ENCODE results near the gene NUTF2. TPM values are rescaled to one million over a fixed set of nuclear protein-coding genes. Genes with fewer than 3 reads are reported as not detected.

NUTF2 gene
- total and polyA plus RNA-seq, 2 donors (not counting 1 experiment from before 2014, with no cell fraction given), result 50.1 to 87.3 TPM

- Mint-ChIP-seq H3K9me3 (ENCODE audit: insufficient read depth) (no peaks in the 10 kb centered on the region), H3K4me1 (peaks cover 16% of the 10 kb centered on the region), H3K4me3 (peak overlapping the region; percentile 89), H3K27me3 (no peaks in the 10 kb centered on the region), H3K27ac (peak overlapping the region; percentile 83)
- H3K9ac ChIP-seq (ENCODE audit: low read length), result peak overlapping the region; percentile 83
- H3K4me1 ChIP-seq (ENCODE audit: control insufficient read depth in 2 of 2, insufficient read depth in 2 of 2, low read length in 2 of 2), result peaks cover 12 to 16% of the 10 kb centered on the region in 2 donors
- peaks cover 16% of the 10 kb centered on the region for H3K79me2 ChIP-seq (ENCODE audit: control insufficient read depth, insufficient read depth, low read length)
- intact Hi-C loops (cut with micrococcal nuclease), result loop anchor here (1.0 to 5.0 kb wide), 6 partner anchors 9 to 404 kb away; partner anchors contain the start of genes EDC4, ESRP2, NUTF2 and RANBP10
- H3K9me3 ChIP-seq (ENCODE audit: control extremely low read depth in 1 of 3, control insufficient read depth in 2 of 3, insufficient read depth in 1 of 3, low read length in 2 of 3), result no peaks in the 10 kb centered on the region
- H3K4me3 ChIP-seq (ENCODE audit: control extremely low read depth in 1 of 5, extremely low read depth in 1 of 5, insufficient read depth in 1 of 5, low read depth in 2 of 5, low read length in 4 of 5), result peak overlapping the region; percentile 47 to 76 (median 75)
- H4K20me1 ChIP-seq (ENCODE audit: control insufficient read depth, insufficient read depth, low read length, poor library complexity, severe bottlenecking), result no peaks in the 10 kb centered on the region
- CTCF ChIA-PET, result interaction anchor here (0.9 to 4.1 kb wide), 7 partner anchors 11 to 207 kb away, joined by 3 to 28 read pairs (median 4); no protein-coding TSS in a partner anchor
- peak overlapping the region in 1 of 2 donors; percentile 64 for H3K27ac ChIP-seq (ENCODE audit: low read length in 2 of 2)
- TF ChIP-seq CTCF (IDR thresholded peaks at IDR 0.05) (no peak), EZH2 (IDR thresholded peaks at IDR 0.05; ENCODE audit: borderline replicate concordance, insufficient read depth, low read depth, low read length, poor library complexity, severe bottlenecking) (no peak)
- ATAC-seq (ENCODE audit: low read depth), result peak; percentile 100
- peak; percentile 92 for DNase-seq
- POLR2A ChIA-PET, result interaction anchor here (0.6 to 1.0 kb wide), 7 partner anchors 9 to 391 kb away, joined by 3 to 8 read pairs (median 3); no protein-coding TSS in a partner anchor
- H2AFZ ChIP-seq (ENCODE audit: insufficient read depth, low read depth, low read length, poor library complexity, severe bottlenecking), result peak overlapping the region; percentile 90
- peaks cover 0 to 23% of the 10 kb centered on the region in 2 experiments for H3K36me3 ChIP-seq (replicated peaks in 1 of 2; ENCODE audit: control extremely low read depth in 1 of 2, control insufficient read depth in 1 of 2, extremely low read depth in 1 of 2, insufficient read depth in 2 of 2, low read length in 1 of 2)
- WGBS (ENCODE audit: insufficient coverage), result 0% methylated on average over 48 of the region's 49 CpGs
- H3K4me2 ChIP-seq (replicated peaks; ENCODE audit: low read depth, low read length, poor library complexity, severe bottlenecking), result peak overlapping the region; percentile 91
- H3K27me3 ChIP-seq (replicated peaks in 1 of 4; ENCODE audit: control extremely low read depth in 1 of 4, control insufficient read depth in 3 of 4, insufficient read depth in 4 of 4, low read length in 3 of 4), result no peaks in the 10 kb centered on the region
These were observed 13.1 kb upstream of the NUTF2 start for GRCh38 chr16:67833415-67834241.
